CD4-positive, CD25-positive, alpha-beta regulatory T cell (primary cell): ENCODE measurements around the gene ADAM22. TPM values are rescaled to one million over a fixed set of nuclear protein-coding genes. Genes with fewer than 3 reads are reported as not detected.
A peak's percentile ranks its signal among the peaks of the same experiment; 100 is the strongest.

Experiments used
- ATAC-seq, 2 donors: fragments of 150-1000 bp; cut with Tn5 transposase; one replicate each; pipeline ENCODE4 v1.10.0; 2021; ENCODE audit warnings: low read depth in 2 of 2, moderate number of reproducible peaks in 2 of 2, moderate library complexity in 1 of 2
- DNase-seq, 3 donors: peaks; one replicate each; pipeline versions ENCODE4 v3.0.0 to v3.0.0-alpha.2; 2012 to 2022; ENCODE audit warnings: mixed read lengths in 1 of 3
- H3K27ac ChIP-seq: one replicate; pipeline ENCODE4 v1.7.0; 2013; ENCODE audit warnings: mild to moderate bottlenecking, low read length; ENCODE audit not compliant: insufficient read depth, poor library complexity, severe bottlenecking
- H3K27me3 ChIP-seq: one replicate; pipeline ENCODE4 v1.7.0; 2013; ENCODE audit warnings: low read length; ENCODE audit not compliant: control insufficient read depth, insufficient read depth
- H3K36me3 ChIP-seq: one replicate; pipeline ENCODE4 v1.7.0; 2013; ENCODE audit warnings: mild to moderate bottlenecking, low read length, moderate library complexity; ENCODE audit not compliant: control insufficient read depth, insufficient read depth
- H3K4me1 ChIP-seq: 2 replicates; pipeline ENCODE4 v1.7.0; 2013; ENCODE audit warnings: mild to moderate bottlenecking, low read length; ENCODE audit not compliant: insufficient read depth, control insufficient read depth, poor library complexity, severe bottlenecking
- H3K4me3 ChIP-seq: one replicate; pipeline ENCODE4 v1.7.0; 2013; ENCODE audit warnings: low read depth, mild to moderate bottlenecking, low read length, moderate library complexity
- H3K9me3 ChIP-seq, 2 experiments: 1 replicate in 1 of 2; 2 replicates in 1 of 2; pipeline ENCODE4 v1.7.0; 2013; ENCODE audit warnings: low read length in 2 of 2, mild to moderate bottlenecking in 1 of 2, moderate library complexity in 1 of 2; ENCODE audit not compliant: control insufficient read depth in 2 of 2
- H3K27ac Mint-ChIP-seq, 3 donors: one replicate each; pipeline ENCODE4 v1.8.0; 2020 to 2022; ENCODE audit warnings: mild to moderate bottlenecking in 3 of 3, mixed read lengths in 3 of 3, moderate library complexity in 2 of 3
- H3K27me3 Mint-ChIP-seq: one replicate; pipeline ENCODE4 v1.8.0; 2022; ENCODE audit warnings: mild to moderate bottlenecking, mixed read lengths
- H3K36me3 Mint-ChIP-seq: one replicate; pipeline ENCODE4 v1.8.0; 2020; ENCODE audit warnings: mixed read lengths
- H3K4me1 Mint-ChIP-seq, 4 donors: one replicate each; pipeline ENCODE4 v1.8.0; 2020 to 2022; ENCODE audit warnings: mixed read lengths in 4 of 4, mild to moderate bottlenecking in 1 of 4
- H3K4me3 Mint-ChIP-seq, 4 donors: one replicate each; pipeline ENCODE4 v1.8.0; 2020 to 2022; ENCODE audit warnings: mild to moderate bottlenecking in 4 of 4, mixed read lengths in 4 of 4, moderate library complexity in 3 of 4
- H3K9me3 Mint-ChIP-seq, 7 donors: one replicate each; pipeline ENCODE4 v1.8.0; 2020 to 2022; ENCODE audit warnings: mixed read lengths in 7 of 7, mild to moderate bottlenecking in 3 of 7, moderate library complexity in 2 of 7
- polyA plus RNA-seq, 4 donors: library from polyadenylated mRNA; unstranded; fragments of 300-500 nt; fragmentation: Illumina TruSeq; gene quantifications; one replicate each; pipeline ENCODE4 v1.2.3, GENCODE V29; 2021
- total RNA-seq: library from RNA; stranded (reverse); gene quantifications from one replicate; pipeline ENCODE4 v1.2.3, GENCODE V29; 2022

ADAM22 gene
- total and polyA plus RNA-seq, 5 donors from 2014 or later: 0.21 to 1.5 (median 0.75) TPM; not detected in 1

DNA sequence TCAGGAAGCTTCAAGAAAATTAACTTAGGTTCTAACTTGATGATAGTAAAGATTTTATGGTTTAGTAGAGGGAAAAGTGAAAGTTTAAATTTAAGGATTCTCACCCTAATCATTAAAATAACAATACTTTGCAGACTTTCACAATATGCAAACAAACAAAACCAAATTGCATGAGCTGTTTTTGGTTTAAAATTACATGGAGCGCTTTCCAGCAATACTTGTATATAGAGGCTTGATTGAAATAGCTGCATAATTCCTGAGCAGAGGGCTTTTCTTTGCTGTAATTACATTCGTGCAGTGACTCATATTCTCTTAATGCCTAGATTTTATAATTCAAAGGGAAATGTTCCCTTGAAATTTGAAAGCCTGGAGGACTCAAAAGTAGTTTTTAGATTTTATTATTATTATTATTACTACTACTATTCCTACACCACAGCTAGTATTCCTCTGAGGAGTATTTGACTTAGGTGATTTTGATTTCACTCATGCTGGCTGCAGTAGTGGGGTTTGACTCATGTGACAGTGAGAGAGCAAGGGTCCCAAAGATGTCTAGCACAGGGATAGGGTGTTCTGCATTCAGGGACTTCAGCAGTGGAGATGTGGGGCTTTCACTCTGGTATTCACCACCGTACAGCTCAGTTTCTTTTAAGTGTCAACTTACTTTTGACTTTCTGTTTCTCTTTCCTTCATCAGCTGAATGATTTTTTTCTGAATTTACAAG lies 138.1 kb downstream of the ADAM22 start:
- no peak for DNase-seq
- ATAC-seq: no peak
- Histone ChIP-seq H3K36me3 (no peaks in the 10 kb centered on the region), H3K27me3 (no peaks in the 10 kb centered on the region), H3K9me3 (no peaks in the 10 kb centered on the region), H3K4me3 (no peak overlapping the region), H3K27ac (no peak overlapping the region), H3K4me1 (no peaks in the 10 kb centered on the region)
- H3K36me3 Mint-ChIP-seq: peaks cover 14% of the 10 kb centered on the region
- H3K4me1 Mint-ChIP-seq: peaks cover 0 to 6% (median 0%) of the 10 kb centered on the region in 4 donors
- H3K9me3 Mint-ChIP-seq: peaks cover 0 to 6% (median 0%) of the 10 kb centered on the region in 7 donors
- no peak overlapping the region for H3K4me3 Mint-ChIP-seq
- no peaks in the 10 kb centered on the region for H3K27me3 Mint-ChIP-seq
- no peak overlapping the region for H3K27ac Mint-ChIP-seq

DNA sequence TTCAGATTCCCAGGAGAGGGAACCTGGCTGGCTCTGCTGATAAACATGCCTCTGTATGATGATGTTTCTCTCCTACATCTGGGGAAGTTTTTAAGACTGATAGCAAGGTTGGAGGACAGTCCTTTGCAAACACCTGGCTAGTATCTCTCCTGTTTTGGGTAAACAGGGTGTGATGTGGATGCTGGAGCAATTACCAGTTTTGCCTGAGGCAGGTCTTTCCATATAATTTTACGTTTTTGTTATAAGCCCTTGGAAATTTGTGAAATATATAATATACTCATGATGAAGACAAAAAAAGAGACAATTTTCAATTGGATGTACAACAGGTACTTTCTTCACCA lies 138.6 kb downstream of the ADAM22 start:
- Mint-ChIP-seq H3K36me3 (peaks cover 14% of the 10 kb centered on the region), H3K4me1 (peaks cover 0 to 6% (median 0%) of the 10 kb centered on the region in 4 donors), H3K9me3 (peaks cover 0 to 6% (median 0%) of the 10 kb centered on the region in 7 donors), H3K27ac (no peak overlapping the region), H3K27me3 (no peaks in the 10 kb centered on the region), H3K4me3 (no peak overlapping the region)
- Histone ChIP-seq H3K27ac (no peak overlapping the region), H3K27me3 (no peaks in the 10 kb centered on the region), H3K4me3 (no peak overlapping the region), H3K9me3 (no peaks in the 10 kb centered on the region), H3K4me1 (no peaks in the 10 kb centered on the region), H3K36me3 (no peaks in the 10 kb centered on the region)
- no peak for ATAC-seq
- no peak for DNase-seq

- Histone ChIP-seq H3K36me3 (no peaks in the 10 kb centered on the region), H3K4me1 (no peaks in the 10 kb centered on the region), H3K9me3 (no peaks in the 10 kb centered on the region), H3K4me3 (no peak overlapping the region), H3K27ac (no peak overlapping the region), H3K27me3 (no peaks in the 10 kb centered on the region)
- H3K4me3 Mint-ChIP-seq: no peak overlapping the region
- no peak for DNase-seq
- no peaks in the 10 kb centered on the region for H3K27me3 Mint-ChIP-seq
- peaks cover 0 to 6% (median 0%) of the 10 kb centered on the region in 7 donors for H3K9me3 Mint-ChIP-seq
- H3K4me1 Mint-ChIP-seq: peaks cover 0 to 6% (median 0%) of the 10 kb centered on the region in 4 donors
- ATAC-seq: no peak
- H3K27ac Mint-ChIP-seq: no peak overlapping the region
- peaks cover 14% of the 10 kb centered on the region for H3K36me3 Mint-ChIP-seq
These were observed 139.6 kb downstream of the ADAM22 start for GRCh38 chr7:88073626-88074025.

GRCh38 chr7:88075216-88075615 lies 141.2 kb downstream of the ADAM22 start:
- no peaks in the 10 kb centered on the region for H3K27me3 Mint-ChIP-seq
- H3K4me1 ChIP-seq: no peaks in the 10 kb centered on the region
- no peak overlapping the region for H3K4me3 Mint-ChIP-seq

DNA sequence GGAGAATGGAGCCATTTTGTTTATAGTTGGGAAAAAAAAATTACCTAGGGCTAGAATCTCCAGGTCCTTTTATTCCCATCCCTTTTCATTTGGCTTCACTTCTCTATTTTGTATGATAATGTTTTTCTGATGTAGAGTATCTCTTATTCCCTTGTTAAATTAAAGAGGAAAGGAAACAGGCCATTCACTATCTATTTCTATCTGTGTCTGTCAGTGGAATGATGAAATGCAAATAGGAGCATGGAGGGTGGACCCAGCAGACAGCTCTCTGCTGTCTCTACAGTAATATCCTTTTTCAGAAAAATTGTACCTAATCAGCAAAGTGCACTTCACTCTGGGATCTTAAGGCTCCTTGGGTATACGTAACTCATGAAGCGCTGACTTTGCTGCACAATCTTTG lies 149.8 kb downstream of the ADAM22 start:
- Mint-ChIP-seq H3K36me3 (no peaks in the 10 kb centered on the region), H3K27ac (no peak overlapping the region), H3K27me3 (no peaks in the 10 kb centered on the region), H3K9me3 (peaks cover 0 to 2% (median 0%) of the 10 kb centered on the region in 7 donors), H3K4me3 (no peak overlapping the region), H3K4me1 (no peaks in the 10 kb centered on the region)
- no peaks in the 10 kb centered on the region for H3K36me3 ChIP-seq
- DNase-seq (no peak), ATAC-seq (no peak)
- no peaks in the 10 kb centered on the region for H3K9me3 ChIP-seq
- no peak overlapping the region for H3K27ac ChIP-seq
- H3K4me3 ChIP-seq: no peak overlapping the region
- no peaks in the 10 kb centered on the region for H3K4me1 ChIP-seq
- no peaks in the 10 kb centered on the region for H3K27me3 ChIP-seq

More at GRCh38 chr7:88075216-88075615, 141.2 kb downstream of the ADAM22 start:
- no peak overlapping the region for H3K4me3 ChIP-seq
- peaks cover 0 to 6% (median 2%) of the 10 kb centered on the region in 7 donors for H3K9me3 Mint-ChIP-seq
- H3K27ac Mint-ChIP-seq: no peak overlapping the region
- DNase-seq (peak in 1 of 3 donors; percentile 32), ATAC-seq (no peak)
- peaks cover 0 to 6% (median 0%) of the 10 kb centered on the region in 4 donors for H3K4me1 Mint-ChIP-seq
- no peaks in the 10 kb centered on the region for H3K9me3 ChIP-seq
- H3K27ac ChIP-seq: no peak overlapping the region
- H3K27me3 ChIP-seq: no peaks in the 10 kb centered on the region
- H3K36me3 Mint-ChIP-seq: peaks cover 11% of the 10 kb centered on the region
- no peaks in the 10 kb centered on the region for H3K36me3 ChIP-seq

DNA sequence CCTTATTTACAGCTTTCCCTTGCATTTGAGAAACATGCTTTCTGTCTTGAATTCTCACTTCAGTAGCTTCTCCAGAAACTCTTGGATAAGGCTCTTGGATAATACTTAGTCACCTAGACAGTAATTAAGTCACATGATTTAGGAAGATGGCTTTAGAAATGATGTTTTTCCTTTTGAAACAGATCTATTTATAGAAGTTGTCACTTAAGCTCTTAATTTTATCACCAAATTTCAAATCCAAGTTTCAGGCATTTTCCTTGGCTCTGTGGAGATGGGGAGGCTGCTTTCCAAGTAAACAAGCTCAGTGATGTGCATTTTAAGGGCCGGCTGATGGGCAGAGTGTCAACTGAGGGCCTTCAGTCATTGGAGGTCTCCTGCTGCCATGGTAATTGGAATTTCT lies 155.5 kb downstream of the ADAM22 start:
- ATAC-seq (no peak), DNase-seq (no peak)
- no peaks in the 10 kb centered on the region for H3K27me3 Mint-ChIP-seq
- H3K4me3 ChIP-seq: no peak overlapping the region
- no peak overlapping the region for H3K4me3 Mint-ChIP-seq
- no peaks in the 10 kb centered on the region for H3K27me3 ChIP-seq
- no peaks in the 10 kb centered on the region for H3K9me3 ChIP-seq
- H3K9me3 Mint-ChIP-seq: no peaks in the 10 kb centered on the region
- H3K36me3 ChIP-seq: no peaks in the 10 kb centered on the region
- H3K4me1 Mint-ChIP-seq: peaks cover 0 to 9% (median 0%) of the 10 kb centered on the region in 4 donors
- H3K4me1 ChIP-seq: no peaks in the 10 kb centered on the region
- no peak overlapping the region for H3K27ac Mint-ChIP-seq
- H3K36me3 Mint-ChIP-seq: no peaks in the 10 kb centered on the region
- no peak overlapping the region for H3K27ac ChIP-seq

DNA sequence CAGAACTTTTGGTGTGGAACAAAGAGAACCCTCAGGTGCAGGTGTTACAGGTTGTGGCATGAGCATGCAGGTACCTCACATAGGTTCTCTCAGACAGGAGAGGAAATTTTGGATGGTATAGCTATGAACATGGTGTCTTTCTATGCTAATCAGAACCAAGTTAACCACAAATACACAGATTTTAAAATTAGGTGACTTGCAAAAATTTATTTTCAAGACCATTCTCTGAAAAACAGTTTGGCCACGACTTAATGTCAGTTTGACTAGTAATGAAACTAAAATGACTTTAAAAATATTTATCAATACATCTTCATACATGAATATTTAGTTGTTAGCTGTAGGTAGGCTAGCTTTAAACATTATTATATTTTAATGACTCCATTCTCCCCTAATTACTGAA lies 156.2 kb downstream of the ADAM22 start:
- H3K27ac Mint-ChIP-seq: no peak overlapping the region
- H3K4me1 Mint-ChIP-seq: peaks cover 0 to 9% (median 0%) of the 10 kb centered on the region in 4 donors
- Histone ChIP-seq H3K27ac (no peak overlapping the region), H3K4me3 (no peak overlapping the region), H3K36me3 (no peaks in the 10 kb centered on the region), H3K9me3 (no peaks in the 10 kb centered on the region), H3K4me1 (no peaks in the 10 kb centered on the region), H3K27me3 (no peaks in the 10 kb centered on the region)
- DNase-seq: no peak
- H3K4me3 Mint-ChIP-seq: no peak overlapping the region
- no peaks in the 10 kb centered on the region for H3K9me3 Mint-ChIP-seq
- ATAC-seq: no peak
- H3K36me3 Mint-ChIP-seq: no peaks in the 10 kb centered on the region
- H3K27me3 Mint-ChIP-seq: no peaks in the 10 kb centered on the region

GRCh38 chr7:88090671-88091070 lies 156.6 kb downstream of the ADAM22 start:
- Mint-ChIP-seq H3K4me1 (peaks cover 0 to 9% (median 0%) of the 10 kb centered on the region in 4 donors), H3K36me3 (no peaks in the 10 kb centered on the region), H3K4me3 (no peak overlapping the region), H3K27me3 (no peaks in the 10 kb centered on the region), H3K27ac (no peak overlapping the region), H3K9me3 (no peaks in the 10 kb centered on the region)
- no peaks in the 10 kb centered on the region for H3K9me3 ChIP-seq
- no peaks in the 10 kb centered on the region for H3K36me3 ChIP-seq
- H3K27ac ChIP-seq: no peak overlapping the region
- no peak for ATAC-seq
- no peaks in the 10 kb centered on the region for H3K4me1 ChIP-seq
- no peak overlapping the region for H3K4me3 ChIP-seq
- H3K27me3 ChIP-seq: no peaks in the 10 kb centered on the region
- DNase-seq: peak in 1 of 3 donors; percentile 28
